H1 (cell line): ENCODE data around the gene WNT11. TPM values are rescaled to one million over a fixed set of nuclear protein-coding genes. Genes with fewer than 3 reads are reported as not detected.

Experiments used
- CTCF ChIA-PET: fragments of 300-600 bp; sonication (Branson Sonifier 250); formaldehyde crosslinking; loops from one replicate; lab custom pipeline; 2021; ENCODE audit not compliant: partially characterized antibody; lab: Charles Lee
- POLR2A ChIA-PET: fragments of 300-600 bp; sonication (Branson Sonifier 250); formaldehyde crosslinking; loops from one replicate; lab custom pipeline; 2021; ENCODE audit warnings: inconsistent platforms; ENCODE audit not compliant: partially characterized antibody; lab: Charles Lee
- DNase-seq, 2 experiments: peaks; one replicate each; pipeline versions ENCODE4 v3.0.0 to v3.0.0-alpha.2; 2010 to 2022; ENCODE audit warnings: low spot score in 2 of 2, low read depth in 1 of 2, mixed read lengths in 1 of 2
- FAIRE-seq: peaks from 2 replicates; lab custom pipeline; 2011; peaks lifted over from hg19 to GRCh38; lab: Jason Lieb, UNC
- H2AFZ ChIP-seq: 2 replicates; pipeline ENCODE4 v1.8.1; 2012; ENCODE audit warnings: low read length, inconsistent platforms
- H2AK5ac ChIP-seq: 2 replicates; pipeline ENCODE4 v1.6.1; 2013; ENCODE audit warnings: low read depth, low read length
- H2BK120ac ChIP-seq: replicated peaks from 2 replicates; pipeline ENCODE3; 2013; ENCODE audit warnings: low read depth, low read length, inconsistent platforms
- H2BK12ac ChIP-seq: 2 replicates; pipeline ENCODE4 v1.6.1; 2013; ENCODE audit warnings: low read depth, low read length
- H2BK15ac ChIP-seq: 2 replicates; pipeline ENCODE4 v1.6.1; 2013; ENCODE audit warnings: low read length
- H2BK20ac ChIP-seq: 2 replicates; pipeline ENCODE4 v1.6.1; 2013; ENCODE audit warnings: low read length
- H2BK5ac ChIP-seq: 2 replicates; pipeline ENCODE4 v1.6.1; 2013; ENCODE audit warnings: low read depth, low read length
- H3K14ac ChIP-seq: 2 replicates; pipeline ENCODE4 v1.6.1; 2013; ENCODE audit warnings: inconsistent platforms; ENCODE audit not compliant: insufficient read length
- H3K18ac ChIP-seq: 2 replicates; pipeline ENCODE4 v1.6.1; 2013; ENCODE audit warnings: low read length; ENCODE audit errors: extremely low read depth
- H3K23ac ChIP-seq: 2 replicates; pipeline ENCODE4 v1.6.1; 2013; ENCODE audit warnings: inconsistent platforms; ENCODE audit not compliant: insufficient read length
- H3K23me2 ChIP-seq: 2 replicates; pipeline ENCODE4 v1.6.1; 2013; ENCODE audit warnings: low read depth, low read length
- H3K27ac ChIP-seq: 2 replicates; pipeline ENCODE4 v1.6.1; 2011; ENCODE audit warnings: low read depth, low read length, inconsistent platforms
- H3K27me3 ChIP-seq, 4 experiments: replicated peaks in 1 of 4; 1 replicate in 1 of 4; 2 replicates in 3 of 4; pipeline versions ENCODE4 v1.6.1 to v1.8.1; 2011 to 2013; ENCODE audit warnings: low read length in 3 of 4, mild to moderate bottlenecking in 3 of 4, inconsistent platforms in 2 of 4, mixed read lengths in 2 of 4, moderate library complexity in 1 of 4; ENCODE audit not compliant: control insufficient read depth in 3 of 4, insufficient read depth in 3 of 4; ENCODE audit errors: extremely low read depth in 1 of 4
- H3K36me3 ChIP-seq, 4 experiments: 2 replicates each; pipeline versions ENCODE4 v1.6.1 to v1.8.1; 2011 to 2013; ENCODE audit warnings: mild to moderate bottlenecking in 4 of 4, low read length in 3 of 4, moderate library complexity in 2 of 4, control low read depth in 1 of 4, inconsistent platforms in 1 of 4; ENCODE audit not compliant: insufficient read depth in 4 of 4, control insufficient read depth in 2 of 4
- H3K4ac ChIP-seq: replicated peaks from 2 replicates; pipeline ENCODE3; 2013; ENCODE audit warnings: low read length, low read depth, mixed read lengths, inconsistent platforms; ENCODE audit not compliant: insufficient read length
- H3K4me1 ChIP-seq, 4 experiments: replicated peaks in 1 of 4; 1 replicate in 1 of 4; 2 replicates in 3 of 4; pipeline versions ENCODE4 v1.6.1 to v1.8.1; 2011 to 2013; ENCODE audit warnings: low read length in 3 of 4, inconsistent platforms in 2 of 4, mixed read lengths in 1 of 4; ENCODE audit not compliant: insufficient read depth in 4 of 4, control insufficient read depth in 3 of 4
- H3K4me2 ChIP-seq, 2 experiments: 2 replicates each; pipeline versions ENCODE4 v1.6.1 to v1.8.1; 2011 to 2013; ENCODE audit warnings: low read depth in 2 of 2, low read length in 2 of 2, control low read depth in 1 of 2, inconsistent platforms in 1 of 2, mild to moderate bottlenecking in 1 of 2; ENCODE audit not compliant: insufficient read depth in 1 of 2
- H3K4me3 ChIP-seq, 4 experiments: fragments of 200-600, 300-600 bp in 1 of 4; sonication (generic), shearing (Covaris generic), sonication (Bioruptor Twin) in 1 of 4; 2 replicates each; pipeline versions ENCODE4 v1.5.1 to v1.8.1; 2011 to 2016; ENCODE audit warnings: low read length in 4 of 4, low read depth in 3 of 4, control low read depth in 2 of 4, inconsistent platforms in 2 of 4, mild to moderate bottlenecking in 2 of 4, mixed read lengths in 1 of 4, moderate library complexity in 1 of 4; ENCODE audit not compliant: insufficient read depth in 2 of 4; ENCODE audit errors: extremely low read depth in 1 of 4
- H3K56ac ChIP-seq: replicated peaks from 2 replicates; pipeline ENCODE3; 2013; ENCODE audit warnings: low read depth, mild to moderate bottlenecking, mixed read lengths, low read length, inconsistent platforms; ENCODE audit not compliant: insufficient read length
- H3K79me1 ChIP-seq: 2 replicates; pipeline ENCODE4 v1.6.1; 2013; ENCODE audit warnings: low read depth, low read length, control low read depth
- H3K79me2 ChIP-seq, 2 experiments: 2 replicates each; pipeline versions ENCODE4 v1.6.1 to v1.8.1; 2012 to 2013; ENCODE audit warnings: low read length in 2 of 2, mild to moderate bottlenecking in 2 of 2, inconsistent platforms in 1 of 2; ENCODE audit not compliant: insufficient read depth in 2 of 2, control insufficient read depth in 1 of 2
- H3K9ac ChIP-seq, 4 experiments: replicated peaks in 1 of 4; 1 replicate in 1 of 4; 2 replicates in 3 of 4; pipeline versions ENCODE4 v1.6.1 to v1.8.1; 2011 to 2013; ENCODE audit warnings: low read depth in 3 of 4, low read length in 3 of 4, control low read depth in 2 of 4, mild to moderate bottlenecking in 2 of 4, moderate library complexity in 2 of 4, inconsistent platforms in 1 of 4; ENCODE audit errors: extremely low read depth in 1 of 4
- H3K9me3 ChIP-seq, 2 experiments: 2 replicates each; pipeline versions ENCODE4 v1.6.1 to v1.8.1; 2012 to 2013; ENCODE audit warnings: mild to moderate bottlenecking in 2 of 2, moderate library complexity in 2 of 2, control low read depth in 1 of 2, inconsistent platforms in 1 of 2, low read depth in 1 of 2, low read length in 1 of 2, mixed read lengths in 1 of 2; ENCODE audit not compliant: insufficient read depth in 2 of 2
- H4K20me1 ChIP-seq, 2 experiments: replicated peaks in 1 of 2; 2 replicates each; pipeline versions ENCODE3 to v1.8.1; 2011 to 2013; ENCODE audit warnings: inconsistent platforms in 2 of 2, low read length in 2 of 2, mild to moderate bottlenecking in 1 of 2; ENCODE audit not compliant: insufficient read depth in 2 of 2, control insufficient read depth in 1 of 2
- H4K5ac ChIP-seq: 2 replicates; pipeline ENCODE4 v1.6.1; 2013; ENCODE audit warnings: low read length, low read depth, mixed read lengths, inconsistent platforms; ENCODE audit not compliant: insufficient read length
- H4K8ac ChIP-seq: 2 replicates; pipeline ENCODE4 v1.8.0; 2013; ENCODE audit warnings: mild to moderate bottlenecking, moderate library complexity, low read length, inconsistent platforms; ENCODE audit not compliant: insufficient read depth; ENCODE audit errors: extremely low read depth
- H4K91ac ChIP-seq: replicated peaks from 2 replicates; pipeline ENCODE3; 2013; ENCODE audit warnings: low read length, mixed read lengths, inconsistent platforms; ENCODE audit not compliant: insufficient read length
- ASH2L ChIP-seq: fragments of 200-600, 300-600 bp; sonication (generic); IDR thresholded peaks from one replicate; pipeline ENCODE4 v1.7.1; 2017; ENCODE audit warnings: low read length
- BACH1 ChIP-seq: IDR thresholded peaks from 2 replicates; pipeline ENCODE4 v1.6.1; 2012; ENCODE audit warnings: low read length, improper control_type of control experiment
- CTBP2 ChIP-seq: IDR thresholded peaks from 2 replicates; pipeline ENCODE4 v1.7.0; 2011; ENCODE audit warnings: borderline replicate concordance, mild to moderate bottlenecking, moderate library complexity, mixed read lengths, low read length; ENCODE audit not compliant: insufficient read depth, insufficient read length
- EGR1 ChIP-seq: IDR thresholded peaks from 2 replicates; pipeline ENCODE4 v1.6.1; 2011; ENCODE audit warnings: low read depth, low read length, borderline replicate concordance
- NRF1 ChIP-seq: IDR thresholded peaks from 2 replicates; pipeline ENCODE4 v1.6.1; 2011; ENCODE audit warnings: mild to moderate bottlenecking, low read depth, low read length, improper control_type of control experiment
- POU5F1 ChIP-seq: IDR thresholded peaks from 2 replicates; pipeline ENCODE4 v1.6.1; 2011; ENCODE audit warnings: low read depth, mild to moderate bottlenecking, low read length, moderate library complexity
- SP2 ChIP-seq: IDR thresholded peaks from 2 replicates; pipeline ENCODE4 v1.6.1; 2012; ENCODE audit warnings: mild to moderate bottlenecking, low read length, inconsistent platforms
- WGBS, 2 experiments: shearing (Covaris generic) in 1 of 2; methylation state at CpG; one replicate each; pipeline versions ENCODE4 v1.1.6 to v1.1.7; 2013 to 2015; ENCODE audit warnings: low lambda C conversion rate in 2 of 2, mixed read lengths in 2 of 2, inconsistent platforms in 1 of 2, low coverage in 1 of 2, missing lambda C conversion rate in 1 of 2; ENCODE audit not compliant: insufficient replicate concordance in 2 of 2, insufficient coverage in 1 of 2, insufficient read length in 1 of 2; ENCODE audit errors: extremely low coverage in 1 of 2, missing lambda C conversion rate in 1 of 2; 5-methylcytosine and 5-hydroxymethylcytosine counted together
- polyA plus RNA-seq, 7 experiments: library from polyadenylated mRNA; depleted of rRNA in 3 of 7; stranded (reverse) in 5 of 7; unstranded in 2 of 7; fragments of >200 nt in 5 of 7; fragments of 200-250 nt in 2 of 7; gene quantifications; 1 replicate in 5 of 7; 2 replicates in 1 of 7; 4 replicates in 1 of 7; pipeline versions ENCODE4 v1.2.1 to v1.2.3, GENCODE V29; 2011 to 2013; ENCODE audit warnings: missing spikeins in 2 of 7, mixed read lengths in 2 of 7
- total RNA-seq: library from RNA; stranded (reverse); fragmentation: NEBNext Ultra II Directional; extraction: Animal tissue kit (Norgen Biotek cat#: 25700); gene quantifications from 2 replicates; pipeline ENCODE4 v1.2.1, GENCODE V29; 2021
- TF ChIP-seq, protein P1 (sequence below): IDR thresholded peaks from 2 replicates; pipeline ENCODE4 v1.6.1; 2012; ENCODE audit warnings: inconsistent platforms

WNT11 gene
- total and polyA plus RNA-seq, 2 of the 8 experiments (the other 6 are each of a cell fraction or from before 2014, with no cell fraction given), result 0.11 to 0.45 TPM

DNA sequence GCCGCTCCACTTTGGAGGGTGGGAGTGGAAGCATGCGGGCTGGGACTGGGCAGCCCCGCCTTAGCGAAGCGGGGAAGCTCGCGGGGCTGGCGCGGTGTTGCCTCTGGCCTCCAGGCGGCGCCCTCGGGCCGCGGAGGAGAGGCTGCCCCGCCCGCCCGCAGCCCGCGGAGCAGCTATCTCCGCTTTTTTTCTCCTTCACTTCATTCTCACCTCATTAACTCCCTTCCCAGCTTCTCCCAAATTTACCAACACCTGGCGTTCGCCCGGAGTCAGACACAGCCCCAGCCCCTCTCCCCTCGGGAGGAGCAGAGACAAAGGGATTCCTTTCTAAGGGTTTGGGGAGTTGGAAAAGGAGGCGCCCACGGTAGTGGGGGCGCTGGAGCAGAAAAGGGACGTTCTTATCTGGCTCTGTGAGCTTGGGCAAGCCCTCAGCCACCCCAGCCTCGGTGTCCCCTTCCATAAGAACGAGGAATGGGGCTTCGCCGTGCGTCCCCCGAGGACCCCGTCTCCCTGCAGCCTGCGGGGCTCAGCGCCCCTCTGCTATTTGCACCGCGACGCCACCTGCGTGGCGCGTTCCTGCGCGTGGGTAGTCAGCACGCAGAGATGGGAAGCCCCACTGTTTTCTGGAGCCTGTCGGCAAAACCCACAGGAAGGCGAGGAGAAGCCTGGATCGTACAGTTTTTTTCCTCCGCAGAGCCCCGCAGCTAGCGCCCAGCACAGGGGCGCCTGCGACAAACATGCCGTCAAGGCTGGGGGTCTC, 1.5 kb upstream of the WNT11 start:
- CTCF ChIA-PET, result interaction anchor here (0.7 to 9.1 kb wide), 59 partner anchors 10 to 710 kb away, joined by 3 to 252 read pairs (median 5); partner anchors contain the start of genes EMSY and GVQW3
- Histone ChIP-seq H3K4me2 (peak overlapping the region; percentile 75 to 89), H3K79me2 (no peaks in the 10 kb centered on the region), H3K9ac (no peak overlapping the region), H3K18ac (peak overlapping the region; percentile 60), H3K14ac (no peak overlapping the region), H4K91ac (no peak overlapping the region), H2BK20ac (no peak overlapping the region), H2AK5ac (no peak overlapping the region), H2AFZ (no peak overlapping the region), H3K27me3 (peaks cover 77 to 94% (median 87%) of the 10 kb centered on the region in 4 experiments), H3K79me1 (no peaks in the 10 kb centered on the region), H3K27ac (no peak overlapping the region), H3K56ac (no peak overlapping the region), H2BK120ac (no peak overlapping the region), H3K4me3 (peak overlapping the region; percentile 30 to 62 (median 56)), H3K23ac (no peak overlapping the region), H3K23me2 (peaks cover 32% of the 10 kb centered on the region; the same call in 1 of the 2 replicates), H3K4ac (no peak overlapping the region), H2BK5ac (no peak overlapping the region), H2BK12ac (0 out of 2 replicates have a peak overlapping the region, but pooled peaks have one; percentile 27), H3K4me1 (peaks cover 7 to 41% (median 20%) of the 10 kb centered on the region in 4 experiments), H4K8ac (no peak overlapping the region), H2BK15ac (peak overlapping the region; percentile 61; the same call in 1 of the 2 replicates), H3K9me3 (no peaks in the 10 kb centered on the region; a peak in 1 of 4 replicates), H4K5ac (no peak overlapping the region), H4K20me1 (peaks cover 8 to 11% of the 10 kb centered on the region in 2 experiments), H3K36me3 (peaks cover 0 to 9% (median 0%) of the 10 kb centered on the region in 4 experiments; a peak in 1 of 8 replicates)
- peak in 1 of 2 experiments; percentile 89 for DNase-seq
- POLR2A ChIA-PET, result interaction anchor here (1.2 to 7.2 kb wide), 4 partner anchors 12 to 110 kb away, joined by 3 to 39 read pairs (median 6); no protein-coding TSS in a partner anchor
- FAIRE-seq, result no peak
- 4% methylated on average over 29 of the region's 55 CpGs; no CpG with 5 or more reads in 1 of the 2 experiments for WGBS, 2 experiments
- TF ChIP-seq NRF1, result no peak
- TF ChIP-seq POU5F1, result no peak
- peak; percentile 41; the same call in 1 of the 2 replicates for TF ChIP-seq BACH1
- TF ChIP-seq, protein P1, sequence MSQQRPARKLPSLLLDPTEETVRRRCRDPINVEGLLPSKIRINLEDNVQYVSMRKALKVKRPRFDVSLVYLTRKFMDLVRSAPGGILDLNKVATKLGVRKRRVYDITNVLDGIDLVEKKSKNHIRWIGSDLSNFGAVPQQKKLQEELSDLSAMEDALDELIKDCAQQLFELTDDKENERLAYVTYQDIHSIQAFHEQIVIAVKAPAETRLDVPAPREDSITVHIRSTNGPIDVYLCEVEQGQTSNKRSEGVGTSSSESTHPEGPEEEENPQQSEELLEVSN, result peak; percentile 23; the same call in 1 of the 2 replicates
- TF ChIP-seq CTBP2, result no peak
- TF ChIP-seq EGR1, result no peak
- TF ChIP-seq ASH2L, result no peak
- TF ChIP-seq SP2, result no peak
